GM12801 (cell line): Measurements from ENCODE around the gene TSPAN19.

Source experiments
- TF ChIP-seq, protein P1 (sequence below): IDR thresholded peaks from one replicate; pipeline ENCODE4 v1.5.1; 2011; ENCODE audit warnings: control low read depth; ENCODE audit not compliant: insufficient read length; ENCODE audit errors: extremely low read depth

TSPAN19 gene

DNA sequence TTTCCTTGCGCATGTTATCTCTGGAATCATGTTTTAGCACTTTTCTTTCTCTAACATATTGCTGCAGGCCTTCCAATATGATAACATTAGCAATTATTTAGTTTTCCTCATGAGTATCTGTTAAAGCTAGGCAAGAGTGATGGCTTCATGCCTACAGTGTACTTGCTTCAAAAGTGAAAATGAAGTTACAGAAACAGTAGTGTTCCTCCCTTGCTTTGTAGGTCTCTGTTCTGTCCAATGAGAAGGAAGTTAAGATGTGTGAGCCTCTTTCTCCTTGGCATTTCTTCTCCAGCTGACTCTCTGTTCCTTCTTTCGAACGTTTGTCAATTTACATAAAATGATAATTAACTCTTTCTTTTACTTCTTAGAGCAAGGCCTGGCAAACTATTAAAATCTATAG is 22.3 kb upstream of the TSPAN19 start:
- TF ChIP-seq, protein P1, sequence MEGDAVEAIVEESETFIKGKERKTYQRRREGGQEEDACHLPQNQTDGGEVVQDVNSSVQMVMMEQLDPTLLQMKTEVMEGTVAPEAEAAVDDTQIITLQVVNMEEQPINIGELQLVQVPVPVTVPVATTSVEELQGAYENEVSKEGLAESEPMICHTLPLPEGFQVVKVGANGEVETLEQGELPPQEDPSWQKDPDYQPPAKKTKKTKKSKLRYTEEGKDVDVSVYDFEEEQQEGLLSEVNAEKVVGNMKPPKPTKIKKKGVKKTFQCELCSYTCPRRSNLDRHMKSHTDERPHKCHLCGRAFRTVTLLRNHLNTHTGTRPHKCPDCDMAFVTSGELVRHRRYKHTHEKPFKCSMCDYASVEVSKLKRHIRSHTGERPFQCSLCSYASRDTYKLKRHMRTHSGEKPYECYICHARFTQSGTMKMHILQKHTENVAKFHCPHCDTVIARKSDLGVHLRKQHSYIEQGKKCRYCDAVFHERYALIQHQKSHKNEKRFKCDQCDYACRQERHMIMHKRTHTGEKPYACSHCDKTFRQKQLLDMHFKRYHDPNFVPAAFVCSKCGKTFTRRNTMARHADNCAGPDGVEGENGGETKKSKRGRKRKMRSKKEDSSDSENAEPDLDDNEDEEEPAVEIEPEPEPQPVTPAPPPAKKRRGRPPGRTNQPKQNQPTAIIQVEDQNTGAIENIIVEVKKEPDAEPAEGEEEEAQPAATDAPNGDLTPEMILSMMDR, result no peak

DNA sequence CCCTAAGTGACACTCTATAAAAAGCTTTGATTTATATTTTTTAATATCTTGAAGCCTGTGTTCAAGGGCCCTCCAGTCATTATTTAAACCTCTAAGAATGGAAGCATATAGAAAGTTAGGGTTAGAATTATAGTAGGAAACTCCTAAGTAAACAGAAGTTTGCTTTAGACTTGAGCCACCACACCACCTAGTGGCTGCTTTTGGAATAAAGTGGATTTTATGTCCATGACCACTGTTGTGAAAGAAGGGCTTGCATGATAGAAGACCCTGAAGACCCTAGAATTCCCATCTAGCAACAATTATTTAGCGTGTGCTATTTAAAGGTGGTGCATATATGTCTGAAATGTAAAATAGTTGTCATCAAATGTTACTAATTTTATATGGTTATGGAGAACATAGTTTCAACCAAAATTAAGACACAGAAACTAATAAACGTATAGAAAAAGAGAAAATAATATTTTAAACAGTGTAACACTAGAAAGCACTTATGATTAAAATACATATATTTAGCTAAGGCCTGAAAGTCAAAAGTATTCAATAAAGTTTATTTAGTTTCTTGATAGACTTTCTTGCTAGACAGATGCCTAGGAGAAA is 21.4 kb upstream of the TSPAN19 start:
- TF ChIP-seq, protein P1, result no peak

DNA sequence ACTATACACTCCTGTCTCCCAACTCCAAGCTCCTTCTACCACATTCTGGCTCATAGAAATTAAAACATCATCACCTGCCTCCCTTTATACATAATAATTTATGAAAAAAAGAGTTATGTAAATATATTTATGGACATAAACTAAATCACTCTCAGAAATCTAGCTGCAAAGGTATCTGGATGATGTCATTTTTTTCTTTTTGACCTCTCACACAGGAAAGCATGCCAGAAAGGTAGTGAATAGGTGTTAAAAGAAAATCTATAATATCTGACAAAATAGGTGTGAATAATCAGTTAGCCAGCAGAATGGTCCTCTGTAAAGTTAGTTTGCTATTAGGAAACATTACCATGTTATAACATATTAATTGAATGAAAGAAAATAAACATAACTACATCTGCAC is 7.8 kb upstream of the TSPAN19 start:
- TF ChIP-seq, protein P1, result no peak

DNA sequence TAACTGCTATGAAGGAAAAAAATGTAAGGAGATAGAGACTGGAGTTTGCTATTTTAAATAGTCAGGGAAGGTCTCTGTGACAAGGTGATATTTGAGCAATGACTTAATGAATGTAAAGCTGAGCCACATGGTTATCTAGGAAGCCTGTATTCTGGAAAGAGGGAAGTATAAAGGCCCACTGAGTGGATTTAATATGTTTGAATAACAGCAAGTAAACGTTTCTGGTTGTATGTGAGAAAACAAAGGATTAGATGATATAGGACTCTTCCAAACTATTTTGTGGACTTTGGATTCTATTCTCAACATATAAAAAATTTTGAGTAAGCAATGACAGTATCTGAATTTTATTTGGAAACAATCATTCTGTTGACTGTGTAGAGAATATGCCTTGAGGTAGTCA is 5.3 kb upstream of the TSPAN19 start:
- TF ChIP-seq, protein P1, result no peak

DNA sequence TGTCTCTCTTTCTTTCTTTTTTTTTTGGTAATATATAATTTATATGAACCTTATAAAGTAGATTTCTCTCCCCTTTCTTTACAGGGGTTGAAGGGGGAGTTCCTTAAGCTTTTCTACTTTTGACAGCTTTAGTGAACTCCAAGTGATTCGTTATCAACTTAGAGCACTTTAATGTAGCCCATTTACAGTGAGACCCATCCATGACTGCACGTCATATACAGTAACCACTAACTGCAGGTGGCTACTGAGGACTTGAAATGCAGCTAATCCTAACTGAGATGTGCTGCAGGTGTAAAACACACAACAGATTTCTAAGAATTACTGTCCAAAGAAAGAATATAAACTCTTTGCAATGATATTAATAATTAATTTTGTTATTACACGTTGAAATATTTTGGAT is 656 bp upstream of the TSPAN19 start:
- TF ChIP-seq, protein P1, result no peak

DNA sequence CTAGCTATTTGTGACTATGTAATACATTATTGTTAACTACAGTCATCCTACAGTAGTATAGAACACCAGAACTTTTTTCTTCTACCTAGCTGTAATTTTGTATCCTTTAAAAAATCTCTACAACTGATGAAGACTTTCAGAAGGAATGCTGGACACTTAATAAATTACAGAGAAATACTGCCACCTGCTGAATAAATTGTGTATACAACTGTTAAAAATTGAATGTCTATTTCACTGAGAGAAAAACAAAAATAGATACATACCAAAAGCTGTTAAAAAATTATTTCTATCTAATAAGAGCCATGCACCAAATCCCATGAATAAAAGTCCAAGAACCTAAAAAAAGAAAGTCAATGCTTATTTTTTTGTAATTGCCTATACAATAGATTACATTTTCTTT is 6.6 kb downstream of the TSPAN19 start:
- TF ChIP-seq, protein P1, result no peak

DNA sequence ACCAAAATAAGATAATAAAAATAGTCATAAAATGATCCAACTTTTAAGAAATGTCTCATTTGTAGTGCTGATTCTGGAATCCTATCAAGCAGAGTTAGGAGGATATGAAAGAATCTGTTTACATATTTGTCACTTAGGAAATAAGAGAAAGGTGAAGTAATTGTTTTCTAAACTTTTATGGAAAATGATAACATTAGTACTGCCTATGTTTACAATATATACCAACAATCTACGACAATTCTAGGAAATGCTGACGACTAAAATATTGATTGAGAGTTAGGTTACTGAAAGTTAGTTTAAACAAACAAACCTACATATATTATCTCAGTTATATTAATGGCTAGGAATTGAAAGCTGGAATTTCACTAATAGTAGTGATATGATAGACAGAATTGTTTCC is 18.0 kb downstream of the TSPAN19 start:
- TF ChIP-seq, protein P1, result no peak

DNA sequence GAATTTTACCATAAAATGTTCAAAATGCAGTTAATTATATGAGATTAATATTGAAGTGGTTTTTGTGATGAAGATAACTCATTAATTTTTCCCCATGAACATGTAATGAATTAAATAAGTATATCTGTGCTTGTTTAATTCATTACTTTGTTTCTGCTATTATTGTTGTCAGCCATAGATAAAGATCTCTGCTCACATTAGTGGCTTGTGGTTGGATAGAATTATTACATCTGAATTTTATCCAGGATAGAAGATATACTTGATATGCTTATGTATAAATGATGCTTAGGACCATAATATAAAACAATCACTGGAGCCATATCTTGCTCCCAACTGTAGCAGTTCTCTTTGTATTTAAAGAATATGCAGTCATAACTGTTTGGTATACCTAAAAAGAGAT is 18.5 kb downstream of the TSPAN19 start:
- TF ChIP-seq, protein P1, result no peak
